GM21367 (cell line): ENCODE results near the gene CWC27.

Source experiments
- ATAC-seq: cut with Tn5 transposase; IDR thresholded peaks from one replicate; pipeline ENCODE4 v1.9.1; 2021; ENCODE audit not compliant: unreplicated experiment

CWC27 gene

GRCh38 chr5:64971990-64972389, 203.3 kb downstream of the CWC27 start:
- ATAC-seq, result no peak

- no peak for ATAC-seq
These were observed 203.9 kb downstream of the CWC27 start for GRCh38 chr5:64972591-64972990.

GRCh38 chr5:64973215-64973614, 204.5 kb downstream of the CWC27 start:
- no peak for ATAC-seq

DNA sequence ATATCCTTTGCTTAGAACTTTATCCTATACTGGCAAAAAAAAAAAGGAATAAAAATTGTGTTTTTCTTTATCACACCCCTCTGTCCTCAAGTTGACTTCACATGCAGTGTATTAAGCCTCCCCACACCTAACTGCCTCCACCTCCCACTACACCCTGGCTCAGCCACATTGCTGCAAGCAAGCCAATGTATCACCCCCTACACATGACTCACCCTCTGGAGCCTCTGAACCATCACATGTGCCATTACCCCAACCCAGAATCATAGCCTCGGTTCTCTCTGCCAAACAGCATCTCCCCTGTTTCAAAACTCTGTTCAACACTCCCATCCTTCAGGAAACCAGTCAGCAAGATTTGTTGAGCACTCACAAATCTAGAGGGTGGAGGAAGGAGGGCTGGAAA, 209.0 kb downstream of the CWC27 start:
- no peak for ATAC-seq

DNA sequence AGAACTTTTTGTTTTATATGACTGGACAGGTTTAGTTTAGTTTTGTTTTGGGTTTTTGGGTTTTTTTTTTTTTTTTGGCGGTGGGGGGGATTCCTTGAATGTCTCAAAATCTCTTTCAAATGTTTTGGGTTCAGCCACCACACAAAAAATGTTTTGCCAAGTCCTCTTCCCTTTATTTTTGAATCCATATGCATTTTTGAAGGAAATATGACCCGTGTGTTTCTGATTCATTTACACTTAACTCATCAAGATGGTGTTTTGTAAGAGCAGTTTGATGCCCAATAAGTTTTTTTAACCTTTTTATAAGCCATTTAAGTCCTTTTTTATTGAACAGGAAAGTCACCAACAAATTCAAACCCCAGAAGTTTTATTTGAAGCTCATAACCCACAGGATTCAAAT, 209.8 kb downstream of the CWC27 start:
- ATAC-seq, result no peak

- ATAC-seq, result no peak
These were observed 210.8 kb downstream of the CWC27 start for GRCh38 chr5:64979531-64979930.

GRCh38 chr5:64980176-64980575, 211.4 kb downstream of the CWC27 start:
- no peak for ATAC-seq

DNA sequence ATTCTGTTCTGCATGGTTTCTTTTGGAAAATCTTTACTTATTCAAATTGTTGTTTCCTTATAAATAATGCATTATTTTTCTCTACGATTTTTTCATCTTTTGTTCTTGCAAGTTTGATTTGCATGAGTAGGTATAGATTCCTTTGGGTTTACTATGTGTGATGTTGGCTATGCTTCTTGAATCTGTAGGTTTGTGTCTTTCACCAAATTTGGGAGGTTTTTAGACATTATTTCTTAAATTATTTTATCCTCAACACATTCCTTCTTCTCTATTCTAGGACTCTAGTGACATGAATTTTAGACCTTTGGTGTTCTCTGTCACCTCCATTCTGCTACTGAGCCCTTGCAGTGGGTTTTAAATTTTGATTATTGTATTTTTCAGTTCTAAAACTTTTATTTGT, 219.0 kb downstream of the CWC27 start:
- no peak for ATAC-seq

- ATAC-seq, result no peak
These were observed 240.5 kb downstream of the CWC27 start for GRCh38 chr5:65009207-65009606.

DNA sequence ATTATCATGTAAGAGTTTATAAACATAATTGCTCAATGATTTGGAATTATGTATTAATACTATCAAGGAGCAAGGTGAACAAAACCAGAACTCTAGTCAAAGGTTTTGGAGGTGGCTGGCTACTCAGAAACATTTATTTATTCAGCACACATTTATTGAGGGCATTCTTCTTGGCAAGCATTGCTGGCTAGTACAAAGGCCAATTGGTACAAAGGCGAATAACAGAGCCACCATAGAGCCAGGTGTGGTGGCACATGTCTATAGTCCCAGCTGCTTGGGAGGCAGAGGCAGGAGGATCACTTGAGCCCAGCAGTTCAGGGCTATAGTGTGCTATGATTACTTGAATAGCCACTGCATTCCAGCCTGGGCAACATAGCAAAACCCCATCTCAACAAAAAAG, 242.1 kb downstream of the CWC27 start:
- ATAC-seq, result no peak

DNA sequence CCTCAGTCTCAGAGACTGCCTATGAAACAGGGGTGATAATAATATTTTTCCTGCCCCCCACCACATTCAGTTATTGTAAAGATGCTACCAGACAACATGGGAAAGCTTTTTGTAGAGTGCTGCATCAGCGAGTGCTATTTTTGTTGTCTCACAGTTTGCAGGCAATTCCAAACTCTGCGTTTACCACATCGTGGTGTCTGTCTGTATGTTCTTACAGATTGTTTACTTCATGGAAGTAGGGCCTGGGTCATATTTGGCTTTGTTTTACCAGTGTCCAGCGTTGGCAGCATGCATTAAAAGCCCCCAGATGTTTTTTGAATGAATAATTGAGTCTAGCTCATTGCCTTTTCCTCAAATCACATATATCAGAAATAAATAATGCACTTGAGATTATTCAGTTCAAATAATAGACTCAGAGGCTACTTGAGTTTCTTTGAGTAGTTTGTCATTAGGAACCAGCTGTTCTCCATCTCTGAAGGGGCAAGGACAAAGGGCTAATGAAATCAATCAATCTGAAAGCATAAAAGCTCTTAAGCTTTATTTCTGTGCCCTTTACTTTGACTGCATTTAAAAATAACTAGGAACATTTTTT, 243.7 kb downstream of the CWC27 start:
- no peak for ATAC-seq

GRCh38 chr5:65013166-65013565, 244.4 kb downstream of the CWC27 start:
- no peak for ATAC-seq

- ATAC-seq, result no peak
These were observed 246.0 kb downstream of the CWC27 start for GRCh38 chr5:65014769-65015168.

- ATAC-seq, result no peak
These were observed 247.0 kb downstream of the CWC27 start for GRCh38 chr5:65015767-65016166.

- ATAC-seq, result no peak
These were observed 248.9 kb downstream of the CWC27 start for GRCh38 chr5:65017636-65018035.

- no peak for ATAC-seq
These were observed 250.0 kb downstream of the CWC27 start for GRCh38 chr5:65018763-65019162.

GRCh38 chr5:65020492-65020891, 251.8 kb downstream of the CWC27 start:
- ATAC-seq, result no peak

- peak; percentile 68 for ATAC-seq
These were observed 252.9 kb downstream of the CWC27 start for GRCh38 chr5:65021527-65022226.

DNA sequence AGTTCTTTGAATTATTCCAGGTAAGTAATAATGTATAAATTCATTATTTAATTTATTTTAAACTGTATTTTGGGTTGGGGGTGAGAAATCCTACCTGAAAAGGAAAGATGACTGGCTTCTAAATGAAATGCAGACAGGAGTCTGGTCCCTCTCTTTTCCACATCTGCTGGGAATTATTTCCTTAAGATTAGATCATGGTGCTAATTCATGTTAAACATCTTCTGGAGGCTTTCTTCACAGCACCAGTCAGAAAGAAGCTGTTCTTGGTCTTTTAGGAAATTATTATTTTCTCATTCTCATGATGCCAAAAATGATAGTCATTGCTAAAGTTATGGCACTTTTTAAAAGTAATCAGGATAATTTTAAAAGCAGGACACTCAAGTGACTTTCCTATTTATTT, 254.2 kb downstream of the CWC27 start:
- no peak for ATAC-seq

DNA sequence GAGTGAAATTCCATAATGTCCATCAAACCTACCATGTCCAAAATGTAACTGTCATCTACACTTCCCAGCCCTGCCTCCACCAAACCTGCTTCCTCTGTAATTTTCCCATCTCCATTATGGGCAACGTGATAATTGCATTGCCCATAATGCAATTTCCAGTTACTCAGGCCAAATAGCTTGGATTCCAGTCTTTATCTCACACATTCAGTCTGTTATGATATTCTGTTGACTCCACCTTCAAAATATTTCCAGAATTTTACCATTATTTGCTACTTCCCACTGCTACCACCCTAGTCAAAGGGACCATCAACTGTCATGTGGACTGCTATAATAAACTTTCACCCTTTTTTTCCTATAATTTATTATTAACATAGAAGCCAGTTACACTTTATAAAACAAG, 256.0 kb downstream of the CWC27 start:
- ATAC-seq, result no peak

DNA sequence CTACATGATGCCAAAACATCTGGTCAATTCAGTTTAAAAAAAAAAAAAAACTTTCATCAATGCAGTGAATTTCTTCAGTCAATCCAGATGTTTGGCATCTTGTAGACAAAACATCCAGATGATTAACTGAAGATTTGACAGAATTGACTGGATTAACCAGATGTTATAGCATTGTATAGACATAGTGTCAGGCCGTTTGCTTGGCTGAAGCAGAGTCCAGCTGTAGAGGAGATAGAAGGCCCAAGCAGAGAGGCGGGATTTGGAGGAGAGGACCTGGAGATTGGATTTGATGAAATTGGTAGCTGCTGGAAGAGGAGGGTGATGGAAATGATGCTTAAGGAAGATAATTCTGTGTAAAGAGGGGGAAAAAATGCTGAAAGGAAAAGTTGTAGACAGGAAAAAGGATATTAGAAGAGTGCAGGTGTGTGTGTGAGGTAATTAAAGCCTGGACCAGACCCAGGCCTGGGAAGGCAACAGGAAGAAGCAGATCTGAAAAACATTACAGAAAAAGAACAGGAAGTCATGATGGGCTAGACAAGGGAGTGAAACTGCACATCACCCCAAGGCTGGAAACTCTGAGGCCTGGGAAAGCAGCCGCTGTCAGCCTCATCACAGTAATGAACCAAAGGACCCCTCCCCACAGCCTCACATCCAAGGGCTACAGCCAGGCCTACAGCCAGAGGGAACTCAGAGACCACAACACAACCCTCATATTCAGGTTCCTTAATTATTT, 258.3 kb downstream of the CWC27 start:
- ATAC-seq, result peak; percentile 70

DNA sequence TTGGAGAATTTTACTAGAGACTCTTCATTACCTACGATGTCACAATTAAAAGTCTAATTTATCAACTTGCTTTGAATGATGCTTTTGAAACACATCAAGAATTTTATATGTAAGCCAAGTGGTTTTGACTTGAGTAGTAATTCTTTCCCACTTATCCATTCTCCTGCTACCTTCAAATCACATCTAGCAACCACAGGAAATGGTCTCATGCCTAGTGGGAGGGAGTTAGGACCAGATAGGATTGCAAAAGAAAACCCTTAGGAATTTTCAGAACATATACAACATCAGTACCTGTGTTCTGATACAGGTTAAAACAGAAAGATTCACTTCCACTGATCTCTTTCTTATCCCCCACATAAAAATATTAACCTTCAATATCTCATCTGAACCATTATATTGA, 260.4 kb downstream of the CWC27 start:
- no peak for ATAC-seq
